Measurements from ENCODE around the gene ZFYVE28.

The ZFYVE28 gene

GRCh38 chr4:2389691-2390090 lies 28.8 kb downstream of the ZFYVE28 start:
- no peak for DNase-seq (ENCODE audit: low spot score)
- no peak for TF ChIP-seq CTCF (IDR thresholded peaks at IDR 0.05; ENCODE audit: extremely low read depth, missing control alignments)

GRCh38 chr4:2388429-2389182 lies 29.8 kb downstream of the ZFYVE28 start:
- DNase-seq (ENCODE audit: low spot score) = no peak
- no peak for TF ChIP-seq CTCF (IDR thresholded peaks at IDR 0.05; ENCODE audit: extremely low read depth, missing control alignments)

GRCh38 chr4:2387829-2388228 lies 30.6 kb downstream of the ZFYVE28 start:
- no peak for TF ChIP-seq CTCF (IDR thresholded peaks at IDR 0.05; ENCODE audit: extremely low read depth, missing control alignments)
- DNase-seq (ENCODE audit: low spot score) = no peak

GRCh38 chr4:2387218-2387617 lies 31.2 kb downstream of the ZFYVE28 start:
- TF ChIP-seq CTCF (IDR thresholded peaks at IDR 0.05; ENCODE audit: extremely low read depth, missing control alignments) = no peak
- no peak for DNase-seq (ENCODE audit: low spot score)

- no peak for TF ChIP-seq CTCF (IDR thresholded peaks at IDR 0.05; ENCODE audit: extremely low read depth, missing control alignments)
- DNase-seq (ENCODE audit: low spot score) = no peak
These were observed 31.7 kb downstream of the ZFYVE28 start for GRCh38 chr4:2386717-2387116.

GRCh38 chr4:2385516-2385915 lies 32.9 kb downstream of the ZFYVE28 start:
- TF ChIP-seq CTCF (IDR thresholded peaks at IDR 0.05; ENCODE audit: extremely low read depth, missing control alignments) = no peak
- no peak for DNase-seq (ENCODE audit: low spot score)

- DNase-seq (ENCODE audit: low spot score) = no peak
- TF ChIP-seq CTCF (IDR thresholded peaks at IDR 0.05; ENCODE audit: extremely low read depth, missing control alignments) = no peak
These were observed 34.2 kb downstream of the ZFYVE28 start for GRCh38 chr4:2384245-2384644.
